ENCODE measurements around the gene RGCC. TPM values are rescaled to one million over a fixed set of nuclear protein-coding genes. Genes with fewer than 3 reads are reported as not detected.

RGCC gene
- 12.1 and 16.1 TPM in 2 replicates for total RNA-seq

GRCh38 chr13:41456768-41457588 is at the start of gene RGCC:
RGCC (plus strand) TSS chr13:41457550; CDS start chr13:41457708, 158 bp downstream.

Other genes starting within 250 kb of the RGCC start
- 4.2 and 7.8 TPM in 2 replicates for gene MTRF1, start 194.0 kb upstream of the RGCC start, total RNA-seq
- gene NAA16, start 146.3 kb upstream of the RGCC start, total RNA-seq = 3.9 and 7.9 TPM in 2 replicates

Data from airway epithelial cell (primary cell).